Mesodermal cell (in vitro differentiated cells): ENCODE results near the gene ZNF561.

Experiments used
- H3K27ac ChIP-seq: 2 replicates; pipeline ENCODE4 v1.7.0; 2013; ENCODE audit warnings: mild to moderate bottlenecking, low read depth, low read length, moderate library complexity; ENCODE audit not compliant: severe bottlenecking
- H3K36me3 ChIP-seq: 2 replicates; pipeline ENCODE4 v1.7.1; 2013; ENCODE audit warnings: mild to moderate bottlenecking, low read length, moderate library complexity; ENCODE audit not compliant: control insufficient read depth, insufficient read depth
- H3K4me1 ChIP-seq: one replicate; pipeline ENCODE4 v1.7.1; 2013; ENCODE audit warnings: mild to moderate bottlenecking, low read length; ENCODE audit not compliant: insufficient read depth, control insufficient read depth, poor library complexity, severe bottlenecking
- H3K4me3 ChIP-seq: 2 replicates; pipeline ENCODE4 v1.7.0; 2013; ENCODE audit warnings: low read length, control low read depth, mild to moderate bottlenecking; ENCODE audit not compliant: insufficient read depth, poor library complexity, severe bottlenecking; ENCODE audit errors: extremely low read depth
- H3K9me3 ChIP-seq: 2 replicates; pipeline ENCODE4 v1.7.1; 2013; ENCODE audit warnings: mild to moderate bottlenecking, low read length, moderate library complexity; ENCODE audit not compliant: control insufficient read depth
- WGBS, 2 experiments: methylation state at CpG; one replicate each; pipeline ENCODE4 v1.1.5; 2013; ENCODE audit warnings: missing lambda C conversion rate in 2 of 2; ENCODE audit not compliant: insufficient coverage in 2 of 2; 5-methylcytosine and 5-hydroxymethylcytosine counted together

ZNF561 gene

GRCh38 chr19:9580728-9581127 lies 40.3 kb downstream of the ZNF561 start:
- H3K4me1 ChIP-seq, result no peaks in the 10 kb centered on the region
- peaks cover 71% of the 10 kb centered on the region for H3K36me3 ChIP-seq
- 83 to 100% methylated on average over 2 of the region's 5 CpGs for WGBS, 2 experiments
- H3K27ac ChIP-seq, result no peak overlapping the region
- H3K4me3 ChIP-seq, result no peak overlapping the region
- peaks cover 49% of the 10 kb centered on the region for H3K9me3 ChIP-seq

- H3K27ac ChIP-seq, result no peak overlapping the region
- no peaks in the 10 kb centered on the region for H3K4me1 ChIP-seq
- H3K36me3 ChIP-seq, result peaks cover 98% of the 10 kb centered on the region
- H3K4me3 ChIP-seq, result no peak overlapping the region
- WGBS, 2 experiments, result 72 to 98% methylated on average over 3 to 5 of the region's 6 CpGs
- H3K9me3 ChIP-seq, result peaks cover 94% of the 10 kb centered on the region
Observed at GRCh38 chr19:9570255-9570654, 50.8 kb downstream of the ZNF561 start.

GRCh38 chr19:9566729-9567128 lies 54.3 kb downstream of the ZNF561 start:
- WGBS, 2 experiments, result no CpG with 5 or more reads among the region's 1 CpG
- Histone ChIP-seq H3K4me3 (no peak overlapping the region), H3K9me3 (peaks cover 90% of the 10 kb centered on the region), H3K27ac (no peak overlapping the region), H3K36me3 (peaks cover 100% of the 10 kb centered on the region), H3K4me1 (no peaks in the 10 kb centered on the region)

GRCh38 chr19:9565900-9566705 lies 54.9 kb downstream of the ZNF561 start:
- no peak overlapping the region for H3K4me3 ChIP-seq
- H3K27ac ChIP-seq, result no peak overlapping the region
- no peaks in the 10 kb centered on the region for H3K4me1 ChIP-seq
- peaks cover 100% of the 10 kb centered on the region for H3K36me3 ChIP-seq
- WGBS, 2 experiments, result 100% methylated on average over 4 of the region's 9 CpGs; no CpG with 5 or more reads in 1 of the 2 experiments
- peaks cover 86% of the 10 kb centered on the region for H3K9me3 ChIP-seq
